PC-9 (cell line): ENCODE data around the gene NHLRC3. TPM values are rescaled to one million over a fixed set of nuclear protein-coding genes. Genes with fewer than 3 reads are reported as not detected.
A peak's percentile ranks its signal among the peaks of the same experiment; 100 is the strongest.

Experiments
- BruUV-seq: library from RNA; stranded (reverse); fragments of 400-500 nt; replicated peaks from 2 replicates; lab custom pipeline; 2021; lab: Mats Ljungman, UMichigan
- CTCF ChIA-PET: fragments of 300-600 bp; sonication (Branson Sonifier 250); formaldehyde crosslinking; loops from one replicate; lab custom pipeline; 2022; ENCODE audit warnings: antibody characterized with exemption; lab: Charles Lee
- POLR2A ChIA-PET: fragments of 300-600 bp; sonication (Branson Sonifier 250); formaldehyde crosslinking; loops from one replicate; lab custom pipeline; 2022; ENCODE audit warnings: antibody characterized with exemption; ENCODE audit not compliant: unreplicated experiment; lab: Charles Lee
- DNase-seq, 2 experiments: peaks; one replicate each; pipeline versions ENCODE4 v3.0.0 to v3.0.0-alpha.2; 2015 to 2022; ENCODE audit warnings: mixed read lengths in 1 of 2
- H2AFZ ChIP-seq: fragments of 200-600 bp; sonication (generic); 2 replicates; pipeline ENCODE4 v1.8.1; 2017; ENCODE audit warnings: antibody characterized with exemption
- H3F3A ChIP-seq: fragments of 200-600 bp; sonication (generic); 2 replicates; pipeline ENCODE4 v1.8.1; 2017; ENCODE audit warnings: antibody characterized with exemption, mild to moderate bottlenecking, low read depth; ENCODE audit not compliant: insufficient read depth
- H3K27ac ChIP-seq: fragments of 200-600 bp; sonication (generic); 2 replicates; pipeline ENCODE4 v1.6.1; 2016; ENCODE audit warnings: mixed run types
- H3K27me3 ChIP-seq: fragments of 200-600 bp; sonication (generic); 2 replicates; pipeline ENCODE4 v1.6.1; 2016; ENCODE audit warnings: low read depth, mixed run types; ENCODE audit not compliant: insufficient read depth
- H3K36me3 ChIP-seq: fragments of 200-600 bp; sonication (generic); 2 replicates; pipeline ENCODE4 v1.6.1; 2016; ENCODE audit warnings: low read depth, mixed run types
- H3K4me1 ChIP-seq: fragments of 200-600 bp; sonication (generic); replicated peaks from 2 replicates; pipeline ENCODE4 v1.6.1; 2016; ENCODE audit warnings: mixed run types; ENCODE audit not compliant: insufficient read depth
- H3K4me2 ChIP-seq: fragments of 200-600 bp; sonication (generic); 2 replicates; pipeline ENCODE4 v1.6.1; 2017; ENCODE audit warnings: mixed run types
- H3K4me3 ChIP-seq: fragments of 200-600 bp; sonication (generic); 2 replicates; pipeline ENCODE4 v1.6.1; 2016; ENCODE audit warnings: mixed run types
- H3K79me2 ChIP-seq: fragments of 200-600 bp; sonication (generic); 2 replicates; pipeline ENCODE4 v1.6.1; 2017; ENCODE audit warnings: low read depth, mixed run types
- H3K9me2 ChIP-seq: fragments of 200-600 bp; sonication (generic); 2 replicates; pipeline ENCODE4 v1.8.1; 2017; ENCODE audit warnings: mild to moderate bottlenecking; ENCODE audit not compliant: insufficient read depth
- H3K9me3 ChIP-seq: fragments of 200-600 bp; sonication (generic); 2 replicates; pipeline ENCODE4 v1.8.1; 2016; ENCODE audit warnings: low read depth; ENCODE audit not compliant: insufficient read depth
- H4K20me1 ChIP-seq: fragments of 200-600 bp; sonication (generic); 2 replicates; pipeline ENCODE4 v1.8.1; 2017; ENCODE audit not compliant: insufficient read depth
- EZH2 ChIP-seq: fragments of 200-600 bp; sonication (generic); IDR thresholded peaks from 2 replicates; pipeline ENCODE4 v1.8.0; 2017; ENCODE audit warnings: antibody characterized with exemption, low read depth
- intact Hi-C: fragments of 100-400 bp; cut with micrococcal nuclease; formaldehyde crosslinking; loops from one replicate; pipeline ENCODE4 v1.10.0; 2022; ENCODE audit not compliant: unreplicated experiment
- total RNA-seq: library from RNA; stranded (reverse); gene quantifications from 2 replicates; pipeline ENCODE4 v1.2.3, GENCODE V29; 2021
- TF ChIP-seq, protein P1 (sequence below): fragments of 200-600 bp; sonication (generic); conservative IDR thresholded peaks from 2 replicates; pipeline ENCODE4 v1.6.1; 2017; ENCODE audit warnings: mixed run types, antibody characterized with exemption, mild to moderate bottlenecking, moderate library complexity

The NHLRC3 gene
- total RNA-seq, 1 experiment from 2014 or later: 25.6 TPM

DNA sequence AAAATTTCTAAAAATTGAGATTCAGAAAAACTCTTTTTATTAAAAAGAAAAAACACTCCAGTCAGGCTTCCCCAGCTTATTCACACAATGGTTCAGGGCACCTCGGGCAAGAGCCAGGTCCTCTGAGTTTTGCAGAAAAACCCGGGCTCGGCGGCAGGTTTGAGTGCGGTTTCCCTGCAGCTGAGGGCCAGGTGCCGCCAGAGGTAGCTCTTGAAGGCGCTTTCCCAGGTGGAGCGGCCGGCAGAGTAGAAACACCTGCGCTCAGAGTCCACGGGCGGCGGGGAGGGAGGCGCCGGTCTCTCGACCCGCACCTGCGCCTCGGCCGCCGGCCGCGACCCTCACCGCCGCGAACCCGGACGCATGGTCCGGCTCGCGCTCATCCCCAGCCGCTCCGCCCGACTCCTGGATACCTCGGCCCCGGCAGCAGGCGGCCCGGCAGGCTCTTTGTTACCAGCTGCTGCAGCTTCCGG, 811 bp upstream of the NHLRC3 start:
- DNase-seq: no peak
- Histone ChIP-seq H4K20me1 (peaks cover 19% of the 10 kb centered on the region), H3K27me3 (no peaks in the 10 kb centered on the region), H3K9me2 (no peaks in the 10 kb centered on the region), H3K36me3 (peaks cover 20% of the 10 kb centered on the region; the same call in 1 of the 2 replicates), H3K27ac (peak overlapping the region; percentile 41), H3K4me3 (peak overlapping the region; percentile 90), H3K9me3 (no peaks in the 10 kb centered on the region), H3K4me1 (peaks cover 21% of the 10 kb centered on the region), H3K79me2 (peaks cover 71% of the 10 kb centered on the region), H3F3A (0 out of 2 replicates have a peak, but pooled peaks cover 4% of the 10 kb centered on the region), H2AFZ (peak overlapping the region; percentile 93), H3K4me2 (peak overlapping the region; percentile 96)
- TF ChIP-seq EZH2: no peak
- TF ChIP-seq, protein P1, sequence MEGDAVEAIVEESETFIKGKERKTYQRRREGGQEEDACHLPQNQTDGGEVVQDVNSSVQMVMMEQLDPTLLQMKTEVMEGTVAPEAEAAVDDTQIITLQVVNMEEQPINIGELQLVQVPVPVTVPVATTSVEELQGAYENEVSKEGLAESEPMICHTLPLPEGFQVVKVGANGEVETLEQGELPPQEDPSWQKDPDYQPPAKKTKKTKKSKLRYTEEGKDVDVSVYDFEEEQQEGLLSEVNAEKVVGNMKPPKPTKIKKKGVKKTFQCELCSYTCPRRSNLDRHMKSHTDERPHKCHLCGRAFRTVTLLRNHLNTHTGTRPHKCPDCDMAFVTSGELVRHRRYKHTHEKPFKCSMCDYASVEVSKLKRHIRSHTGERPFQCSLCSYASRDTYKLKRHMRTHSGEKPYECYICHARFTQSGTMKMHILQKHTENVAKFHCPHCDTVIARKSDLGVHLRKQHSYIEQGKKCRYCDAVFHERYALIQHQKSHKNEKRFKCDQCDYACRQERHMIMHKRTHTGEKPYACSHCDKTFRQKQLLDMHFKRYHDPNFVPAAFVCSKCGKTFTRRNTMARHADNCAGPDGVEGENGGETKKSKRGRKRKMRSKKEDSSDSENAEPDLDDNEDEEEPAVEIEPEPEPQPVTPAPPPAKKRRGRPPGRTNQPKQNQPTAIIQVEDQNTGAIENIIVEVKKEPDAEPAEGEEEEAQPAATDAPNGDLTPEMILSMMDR: no peak
- ChIA-PET POLR2A (interaction anchor here (0.5 to 1.0 kb wide), 5 partner anchors 10 to 612 kb away, joined by 3 to 4 read pairs (median 3); no protein-coding TSS in a partner anchor), CTCF (interaction anchor here (0.6 to 1.5 kb wide), 2 partner anchors 11 to 1438 kb away, joined by 3 to 10 read pairs; no protein-coding TSS in a partner anchor)
- intact Hi-C loops: loop anchor here (5.0 kb wide), 2 partner anchors 565 to 620 kb away; partner anchors contain the start of genes COG6 and LHFPL6
- BruUV-seq: no TSS peak

DNA sequence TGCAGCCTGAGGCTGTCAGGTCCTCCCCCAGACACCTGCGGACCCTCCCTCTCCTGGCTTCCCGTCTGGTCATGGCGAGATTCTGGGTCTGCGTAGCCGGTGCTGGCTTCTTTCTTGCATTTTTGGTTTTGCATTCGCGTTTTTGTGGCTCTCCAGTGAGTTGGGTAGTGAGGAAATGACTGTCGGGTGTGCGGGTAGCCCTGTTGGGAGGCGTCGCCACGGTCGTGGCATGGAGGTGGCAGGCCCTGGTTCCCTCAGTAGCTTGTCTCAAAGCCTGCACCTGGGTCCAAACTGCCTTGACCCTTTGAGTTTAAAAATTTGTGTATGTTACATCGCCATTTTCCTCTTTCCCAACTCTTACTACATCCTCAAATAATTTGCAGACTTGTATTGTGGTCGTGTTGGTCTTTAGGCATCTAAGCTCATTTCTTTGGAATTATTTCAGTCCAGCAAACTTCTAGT, 344 bp downstream of the NHLRC3 start:
- Histone ChIP-seq H3K36me3 (peaks cover 16% of the 10 kb centered on the region; the same call in 1 of the 2 replicates), H4K20me1 (peaks cover 19% of the 10 kb centered on the region), H3K79me2 (peaks cover 60% of the 10 kb centered on the region), H2AFZ (peak overlapping the region; percentile 93), H3K4me2 (peak overlapping the region; percentile 96), H3K9me3 (no peaks in the 10 kb centered on the region), H3K9me2 (no peaks in the 10 kb centered on the region), H3K4me3 (peak overlapping the region; percentile 90), H3K27ac (peak overlapping the region; percentile 41), H3K27me3 (no peaks in the 10 kb centered on the region), H3K4me1 (peaks cover 21% of the 10 kb centered on the region), H3F3A (0 out of 2 replicates have a peak, but pooled peaks cover 4% of the 10 kb centered on the region)
- DNase-seq: no peak
- POLR2A ChIA-PET: no interaction called here
- CTCF ChIA-PET: no interaction called here
- TF ChIP-seq EZH2: no peak
- TSS peak; percentile 45 for BruUV-seq
- intact Hi-C loops: loop anchor here (5.0 kb wide), 2 partner anchors 564 to 619 kb away; partner anchors contain the start of genes COG6 and LHFPL6

DNA sequence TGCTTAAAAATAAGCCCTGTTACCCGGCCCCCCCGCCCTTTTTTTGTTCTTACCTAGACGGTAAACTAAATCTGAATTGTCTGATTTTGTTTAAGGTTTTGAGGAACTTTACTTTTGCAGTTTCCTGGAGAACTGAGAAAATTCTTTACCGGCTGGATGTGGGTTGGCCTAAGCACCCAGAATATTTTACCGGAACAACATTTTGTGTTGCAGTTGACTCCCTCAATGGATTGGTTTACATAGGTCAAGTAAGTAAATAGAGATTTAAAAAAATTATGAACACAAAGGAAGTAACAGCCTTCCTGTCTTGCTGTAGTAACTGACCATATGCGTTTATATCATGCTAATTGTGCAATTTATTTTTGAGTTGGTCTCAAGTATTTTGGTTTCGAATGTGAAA, 785 bp downstream of the NHLRC3 start:
- peaks cover 56% of the 10 kb centered on the region for H3K79me2 ChIP-seq
- DNase-seq: no peak
- peaks cover 18% of the 10 kb centered on the region for H4K20me1 ChIP-seq
- BruUV-seq: no TSS peak
- H3K9me3 ChIP-seq: no peaks in the 10 kb centered on the region
- peaks cover 18% of the 10 kb centered on the region for H3K4me1 ChIP-seq
- peak overlapping the region; percentile 96 for H3K4me2 ChIP-seq
- no peak for TF ChIP-seq EZH2
- TF ChIP-seq, protein P1: no peak
- H3K27ac ChIP-seq: peak overlapping the region; percentile 41; the same call in 1 of the 2 replicates
- CTCF ChIA-PET: no interaction called here
- peaks cover 12% of the 10 kb centered on the region; the same call in 1 of the 2 replicates for H3K36me3 ChIP-seq
- no peaks in the 10 kb centered on the region for H3K27me3 ChIP-seq
- no peaks in the 10 kb centered on the region for H3K9me2 ChIP-seq
- POLR2A ChIA-PET: no interaction called here
- H3F3A ChIP-seq: 0 out of 2 replicates have a peak, but pooled peaks cover 4% of the 10 kb centered on the region
- peak overlapping the region; percentile 90 for H3K4me3 ChIP-seq
- peak overlapping the region; percentile 93 for H2AFZ ChIP-seq
- intact Hi-C loops: loop anchor here (5.0 kb wide), 2 partner anchors 563 to 618 kb away; partner anchors contain the start of genes COG6 and LHFPL6
